Activated CD4-positive, alpha-beta T cell treated with anti-CD3 and anti-CD28 coated beads for 4 hours (primary cell): ENCODE results near the gene LASP1.
"Not testable (repeated sequence)": the region's sequence is repeated elsewhere in the genome, so short reads cannot be mapped to it uniquely, and the experiment has no call there.

Experiments used
- DNase-seq, 2 donors: peaks; one replicate each; pipeline ENCODE4 v3.0.0-alpha.2; 2020

The LASP1 gene

GRCh38 chr17:38942696-38943334 is 73.0 kb downstream of the LASP1 start:
- no peak for DNase-seq

DNA sequence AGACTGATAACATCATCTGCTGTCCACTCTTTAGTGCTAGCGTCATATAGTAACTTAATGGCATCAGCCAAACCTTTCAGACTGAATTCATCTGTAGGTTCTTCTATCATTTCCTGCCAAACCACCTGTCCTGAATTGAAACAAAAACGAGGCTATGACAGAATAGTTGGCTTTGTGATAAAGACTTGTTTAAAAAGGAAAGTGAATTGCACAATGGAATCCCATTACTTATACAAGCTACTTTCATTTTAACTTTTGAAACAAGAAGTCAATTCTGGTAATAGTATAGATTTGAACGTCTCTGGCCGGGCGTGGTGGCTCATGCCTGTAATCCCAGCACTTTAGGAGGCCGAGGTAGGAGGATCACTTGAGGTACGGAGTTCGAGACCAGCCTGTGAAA is 73.7 kb downstream of the LASP1 start:
- DNase-seq, result no peak

GRCh38 chr17:38947189-38947588 is 77.3 kb downstream of the LASP1 start:
- DNase-seq, result no peak

GRCh38 chr17:38953800-38954199 is 83.9 kb downstream of the LASP1 start:
- DNase-seq, result not testable (repeated sequence)

DNA sequence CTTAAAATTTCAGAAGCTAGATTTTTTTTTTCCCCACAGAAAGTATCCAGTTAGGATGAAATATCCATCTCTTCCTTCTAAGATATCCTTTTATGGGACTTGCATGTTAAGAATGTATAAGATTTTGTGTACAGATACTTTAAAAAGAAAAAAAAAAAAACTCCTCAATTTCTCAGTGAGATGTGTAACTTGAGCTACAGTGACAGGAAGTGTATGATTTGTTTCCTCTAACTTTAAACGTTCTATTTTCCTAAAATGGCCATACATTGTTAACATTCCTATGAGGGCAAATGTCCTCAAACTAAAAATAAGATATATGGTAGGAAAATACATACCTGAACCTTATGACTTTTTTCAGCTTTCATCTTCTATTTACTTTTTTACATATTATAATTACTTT is 88.5 kb downstream of the LASP1 start:
- DNase-seq, result no peak

DNA sequence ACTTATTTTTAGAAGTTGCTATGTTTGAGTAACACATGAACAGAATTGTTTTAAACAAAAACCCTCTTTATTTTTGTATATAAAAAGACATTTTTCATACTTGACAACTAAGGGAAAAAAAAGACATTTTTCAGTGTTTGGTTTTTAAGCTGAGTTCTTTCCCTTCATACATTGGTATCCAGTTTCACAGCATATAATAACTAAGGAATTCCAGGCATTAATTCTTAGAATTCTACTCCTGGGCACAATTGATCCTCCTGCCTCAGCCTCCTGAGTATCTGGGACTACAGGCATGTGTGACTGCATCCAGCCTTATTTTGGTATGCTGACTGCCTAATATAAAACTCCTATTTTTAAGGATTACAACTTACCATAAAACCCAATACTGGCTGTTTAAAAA is 88.9 kb downstream of the LASP1 start:
- DNase-seq, result no peak

- DNase-seq, result no peak
Observed at GRCh38 chr17:38959508-38959907, 89.7 kb downstream of the LASP1 start.

- no peak for DNase-seq
Observed at GRCh38 chr17:38960402-38960801, 90.5 kb downstream of the LASP1 start.

DNA sequence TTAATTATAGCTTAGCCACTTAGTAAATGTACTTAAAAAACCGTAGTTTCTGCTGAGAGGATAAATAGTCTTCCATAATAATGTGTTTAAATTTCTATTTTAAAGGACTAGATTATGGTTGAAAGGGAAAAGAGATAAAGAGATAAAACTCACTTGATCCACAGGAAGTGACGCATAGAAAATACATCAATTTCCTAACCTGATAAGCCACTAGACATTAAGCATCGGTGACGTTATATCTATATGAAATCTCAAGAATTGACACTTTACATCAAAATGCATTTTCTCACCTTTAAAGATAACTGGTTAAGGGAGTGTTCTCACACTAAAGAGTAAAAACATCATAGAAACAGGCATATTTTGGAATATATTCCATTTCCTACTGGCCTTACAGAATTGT is 91.6 kb downstream of the LASP1 start:
- no peak for DNase-seq

DNA sequence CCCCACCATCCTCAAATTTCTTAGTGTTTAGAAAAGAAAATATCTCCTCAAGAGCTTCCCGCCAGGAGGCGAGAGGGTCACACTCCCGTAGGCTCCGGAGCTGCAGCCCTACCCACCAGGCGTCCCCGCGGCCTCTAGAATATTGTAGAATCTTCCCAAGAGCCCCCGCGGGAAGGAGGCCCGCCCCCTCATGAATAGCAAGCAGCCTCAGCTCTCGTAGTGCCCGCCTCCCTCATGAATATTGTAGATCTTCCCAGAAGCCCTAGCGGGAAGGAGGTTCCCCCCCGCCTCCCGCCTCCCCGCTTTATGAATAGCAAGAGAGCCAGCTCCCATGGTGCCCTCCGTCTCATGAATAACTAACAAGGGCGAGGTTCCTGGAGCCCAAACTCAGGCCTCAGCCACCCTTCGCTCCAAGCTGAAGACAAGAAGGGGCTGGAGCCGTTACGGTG is 97.5 kb downstream of the LASP1 start, which contains the start of gene FBXO47:
Gene FBXO47 (minus strand): TSS at position 114 of the 449 bp plus-strand sequence. CDS start 4,378 bp downstream, outside the sequence.
- peak; percentile 80 to 82 for DNase-seq

GRCh38 chr17:38969281-38969680 is 99.4 kb downstream of the LASP1 start:
- no peak for DNase-seq

- DNase-seq, result no peak
Observed at GRCh38 chr17:38970128-38970527, 100.3 kb downstream of the LASP1 start.

- no peak for DNase-seq
Observed at GRCh38 chr17:38970804-38971203, 100.9 kb downstream of the LASP1 start.
